H1 (cell line): ENCODE results near the gene SELENOI. TPM values are rescaled to one million over a fixed set of nuclear protein-coding genes. Genes with fewer than 3 reads are reported as not detected.

Experiments
- ATF2 ChIP-seq: IDR thresholded peaks from 2 replicates; pipeline ENCODE4 v1.6.1; 2012; ENCODE audit warnings: low read length, inconsistent platforms
- BACH1 ChIP-seq: IDR thresholded peaks from 2 replicates; pipeline ENCODE4 v1.6.1; 2012; ENCODE audit warnings: low read length, improper control_type of control experiment
- EP300 ChIP-seq, 2 experiments: IDR thresholded peaks; 1 replicate in 1 of 2; 2 replicates in 1 of 2; pipeline ENCODE4 v1.6.1; 2011 to 2012; ENCODE audit warnings: low read depth in 2 of 2, low read length in 2 of 2, mild to moderate bottlenecking in 2 of 2, borderline replicate concordance in 1 of 2, inconsistent platforms in 1 of 2, moderate library complexity in 1 of 2
- polyA plus RNA-seq, 7 experiments: library from polyadenylated mRNA; depleted of rRNA in 3 of 7; stranded (reverse) in 5 of 7; unstranded in 2 of 7; fragments of >200 nt in 5 of 7; fragments of 200-250 nt in 2 of 7; gene quantifications; 1 replicate in 5 of 7; 2 replicates in 1 of 7; 4 replicates in 1 of 7; pipeline versions ENCODE4 v1.2.1 to v1.2.3, GENCODE V29; 2011 to 2013; ENCODE audit warnings: missing spikeins in 2 of 7, mixed read lengths in 2 of 7
- total RNA-seq: library from RNA; stranded (reverse); fragmentation: NEBNext Ultra II Directional; extraction: Animal tissue kit (Norgen Biotek cat#: 25700); gene quantifications from 2 replicates; pipeline ENCODE4 v1.2.1, GENCODE V29; 2021

The SELENOI gene
- total and polyA plus RNA-seq, 2 of the 8 experiments (the other 6 are each of a cell fraction or from before 2014, with no cell fraction given) = 15.9 to 63.8 TPM

GRCh38 chr2:26414311-26414710 is 68.4 kb downstream of the SELENOI start (continued):
- no peak for TF ChIP-seq ATF2
- no peak for TF ChIP-seq EP300 (IDR thresholded peaks at IDR 0.05; ENCODE audit: borderline replicate concordance in 1 of 2, low read depth in 2 of 2, low read length in 2 of 2)
- TF ChIP-seq BACH1 = no peak
